Ishikawa (cell line): Measurements from ENCODE around the gene CLUH.

Experiments
- EP300 ChIP-seq: IDR thresholded peaks from 2 replicates; pipeline ENCODE4 v1.6.1; 2012; ENCODE audit warnings: borderline replicate concordance
- TF ChIP-seq, protein P1 (sequence below): IDR thresholded peaks from 2 replicates; pipeline ENCODE4 v1.6.1; 2012

DNA sequence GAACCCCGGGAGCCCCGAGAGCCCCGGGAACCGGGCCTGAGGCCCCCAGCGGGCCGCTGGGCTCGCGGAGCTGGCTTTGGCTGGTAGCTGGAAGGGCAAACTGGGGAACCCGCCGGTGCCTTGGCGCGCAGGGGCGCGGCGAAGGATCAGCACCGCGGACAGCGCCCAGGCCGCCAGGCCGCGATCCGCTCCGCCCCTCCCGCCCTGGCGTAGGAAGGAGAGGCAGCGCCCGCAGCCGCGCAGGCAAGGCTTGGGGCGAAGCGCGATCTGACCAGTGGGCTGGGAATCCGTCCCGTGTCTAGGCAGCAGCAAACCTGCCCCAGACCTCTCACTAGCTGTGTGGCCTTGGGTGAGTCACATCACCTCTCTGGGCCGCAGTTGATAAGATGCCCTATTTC is 38.2 kb upstream of the CLUH start:
- TF ChIP-seq, protein P1, sequence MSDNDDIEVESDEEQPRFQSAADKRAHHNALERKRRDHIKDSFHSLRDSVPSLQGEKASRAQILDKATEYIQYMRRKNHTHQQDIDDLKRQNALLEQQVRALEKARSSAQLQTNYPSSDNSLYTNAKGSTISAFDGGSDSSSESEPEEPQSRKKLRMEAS: peak; percentile 67; the same call in 1 of the 2 replicates
- no peak for TF ChIP-seq EP300
